Tibial nerve (tissue), 4 donors: ENCODE measurements around the gene ROBO2. TPM values are rescaled to one million over a fixed set of nuclear protein-coding genes. Genes with fewer than 3 reads are reported as not detected.

Experiments
- DNase-seq, 2 donors: peaks; one replicate each; pipeline ENCODE4 v3.0.0-alpha.2; 2019; ENCODE audit warnings: low spot score in 2 of 2
- H3K27ac ChIP-seq, 4 donors: fragments of 200-600 bp; sonication (generic) in 3 of 4; one replicate each; pipeline ENCODE4 v1.5.1; 2017 to 2019; ENCODE audit warnings: mild to moderate bottlenecking in 1 of 4
- H3K27me3 ChIP-seq, 2 donors: fragments of 200-600 bp; sonication (generic) in 1 of 2; one replicate each; pipeline versions ENCODE4 v1.5.1 to v1.6.0; 2017 to 2019
- H3K36me3 ChIP-seq, 3 donors: fragments of 200-600 bp; sonication (generic); one replicate each; pipeline ENCODE4 v1.5.1; 2018 to 2019
- H3K4me1 ChIP-seq, 4 donors: fragments of 200-600 bp; sonication (generic) in 3 of 4; one replicate each; pipeline ENCODE4 v1.5.1; 2017 to 2019
- H3K4me3 ChIP-seq, 4 donors: fragments of 200-600 bp; sonication (generic) in 3 of 4; one replicate each; pipeline ENCODE4 v1.5.1; 2017 to 2019; ENCODE audit warnings: mild to moderate bottlenecking in 1 of 4, moderate library complexity in 1 of 4
- H3K9me3 ChIP-seq, 4 donors: fragments of 200-600 bp; sonication (generic) in 3 of 4; one replicate each; pipeline ENCODE4 v1.5.1; 2017 to 2019
- EP300 ChIP-seq, 2 donors: sonication (generic); formaldehyde crosslinking; IDR thresholded peaks; one replicate each; pipeline ENCODE4 v1.6.1; 2017; ENCODE audit warnings: antibody characterized with exemption in 2 of 2, mild to moderate bottlenecking in 1 of 2
- POLR2A ChIP-seq, 2 donors: fragments of 450-650 bp; IDR thresholded peaks; one replicate each; pipeline ENCODE4 v1.6.1; 2017; ENCODE audit warnings: antibody characterized with exemption in 2 of 2, mild to moderate bottlenecking in 2 of 2, moderate library complexity in 2 of 2
- WGBS, 2 donors: methylation state at CpG; one replicate each; pipeline ENCODE4 v1.1.5; 2018; 5-methylcytosine and 5-hydroxymethylcytosine counted together
- total RNA-seq, 4 donors: library from RNA; depleted of rRNA; stranded (reverse); fragments of >200 nt; gene quantifications; one replicate each; pipeline ENCODE4 v1.1.0, GENCODE V29; 2016
- TF ChIP-seq, protein P1 (sequence below), 5 experiments: fragments of 200-600 bp in 3 of 5; fragments of 450-650 bp in 2 of 5; sonication (generic) in 3 of 5; IDR thresholded peaks; one replicate each; pipeline ENCODE4 v1.5.1; 2016 to 2019; ENCODE audit warnings: antibody characterized with exemption in 5 of 5, mild to moderate bottlenecking in 3 of 5, moderate library complexity in 2 of 5

The ROBO2 gene
- total RNA-seq, 4 donors from 2014 or later, result 0.30 to 4.4 (median 1.9) TPM

DNA sequence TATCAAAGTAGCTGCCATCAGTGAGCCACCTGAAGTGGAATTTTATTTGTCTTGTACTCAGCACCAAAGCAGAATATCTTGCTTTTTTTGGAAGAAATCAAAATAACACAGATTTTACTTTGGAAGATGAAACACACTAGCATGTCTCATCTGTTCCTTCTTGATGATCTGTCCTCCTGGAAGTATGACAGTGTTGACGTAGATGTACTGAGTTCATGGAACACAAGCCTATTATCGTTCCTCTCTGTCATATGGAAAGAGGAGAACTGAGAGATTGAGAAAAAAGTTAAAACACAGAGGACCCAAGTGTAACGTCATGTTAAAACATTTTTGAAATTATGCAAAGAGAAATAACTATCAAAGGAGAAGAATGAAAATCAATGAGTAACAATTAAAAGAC is 340.2 kb downstream of the ROBO2 start:
- H3K27me3 ChIP-seq, result no peaks in the 10 kb centered on the region
- no peak for DNase-seq
- no peaks in the 10 kb centered on the region for H3K36me3 ChIP-seq
- no peaks in the 10 kb centered on the region for H3K9me3 ChIP-seq
- TF ChIP-seq, protein P1, sequence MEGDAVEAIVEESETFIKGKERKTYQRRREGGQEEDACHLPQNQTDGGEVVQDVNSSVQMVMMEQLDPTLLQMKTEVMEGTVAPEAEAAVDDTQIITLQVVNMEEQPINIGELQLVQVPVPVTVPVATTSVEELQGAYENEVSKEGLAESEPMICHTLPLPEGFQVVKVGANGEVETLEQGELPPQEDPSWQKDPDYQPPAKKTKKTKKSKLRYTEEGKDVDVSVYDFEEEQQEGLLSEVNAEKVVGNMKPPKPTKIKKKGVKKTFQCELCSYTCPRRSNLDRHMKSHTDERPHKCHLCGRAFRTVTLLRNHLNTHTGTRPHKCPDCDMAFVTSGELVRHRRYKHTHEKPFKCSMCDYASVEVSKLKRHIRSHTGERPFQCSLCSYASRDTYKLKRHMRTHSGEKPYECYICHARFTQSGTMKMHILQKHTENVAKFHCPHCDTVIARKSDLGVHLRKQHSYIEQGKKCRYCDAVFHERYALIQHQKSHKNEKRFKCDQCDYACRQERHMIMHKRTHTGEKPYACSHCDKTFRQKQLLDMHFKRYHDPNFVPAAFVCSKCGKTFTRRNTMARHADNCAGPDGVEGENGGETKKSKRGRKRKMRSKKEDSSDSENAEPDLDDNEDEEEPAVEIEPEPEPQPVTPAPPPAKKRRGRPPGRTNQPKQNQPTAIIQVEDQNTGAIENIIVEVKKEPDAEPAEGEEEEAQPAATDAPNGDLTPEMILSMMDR (IDR thresholded peaks at IDR 0.05), result no peak
- TF ChIP-seq POLR2A (IDR thresholded peaks at IDR 0.05) (no peak), EP300 (IDR thresholded peaks at IDR 0.05) (no peak)
- no peak overlapping the region for H3K27ac ChIP-seq
- H3K4me1 ChIP-seq, result no peaks in the 10 kb centered on the region
- 73 to 81% methylated on average over 3 of the region's 3 CpGs for WGBS, 2 donors
- H3K4me3 ChIP-seq, result no peak overlapping the region

DNA sequence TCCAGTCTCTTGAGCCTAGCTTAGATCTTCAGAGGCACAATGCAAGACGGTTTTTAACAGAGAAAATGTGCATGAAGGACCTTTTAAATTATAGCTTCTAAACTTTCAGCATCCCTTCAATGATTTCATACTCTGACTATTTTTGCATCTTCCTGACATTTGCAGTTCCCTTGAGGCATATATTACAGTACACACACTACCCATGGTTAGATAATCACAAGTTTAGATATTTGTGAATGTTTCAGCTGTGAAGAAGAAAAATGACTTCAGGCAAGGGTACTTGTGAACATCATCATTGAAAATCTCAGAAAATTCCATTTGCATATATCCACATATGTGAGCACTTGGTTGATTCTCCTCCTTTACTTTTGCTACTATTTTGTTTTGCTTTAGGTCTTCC is 341.5 kb downstream of the ROBO2 start:
- Histone ChIP-seq H3K4me1 (no peaks in the 10 kb centered on the region), H3K9me3 (no peaks in the 10 kb centered on the region), H3K4me3 (no peak overlapping the region), H3K36me3 (no peaks in the 10 kb centered on the region), H3K27ac (no peak overlapping the region), H3K27me3 (no peaks in the 10 kb centered on the region)
- TF ChIP-seq EP300 (IDR thresholded peaks at IDR 0.05) (no peak), POLR2A (IDR thresholded peaks at IDR 0.05) (no peak)
- TF ChIP-seq, protein P1 (IDR thresholded peaks at IDR 0.05), result no peak
- DNase-seq, result no peak
- 13 to 18% methylated on average over 1 of the region's 1 CpG for WGBS, 2 donors

DNA sequence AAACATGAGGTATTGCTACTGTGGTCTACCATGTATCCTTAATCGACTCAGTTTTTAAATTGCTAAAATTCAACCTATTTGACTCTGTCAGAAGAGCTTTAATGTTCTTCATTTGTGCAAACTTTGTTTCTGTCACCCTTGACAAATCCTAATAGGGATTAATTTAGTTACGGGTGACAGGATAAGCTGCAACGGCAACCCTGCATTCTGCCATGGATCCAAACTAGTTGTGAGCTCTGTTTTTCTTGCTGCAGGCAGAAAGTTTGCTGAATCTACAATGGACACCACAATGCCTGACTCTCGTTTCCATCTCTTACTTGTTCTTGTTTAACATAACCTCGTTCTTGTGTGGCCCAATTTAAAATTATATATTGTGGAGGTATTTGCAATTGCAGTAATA is 352.3 kb downstream of the ROBO2 start:
- Histone ChIP-seq H3K4me3 (no peak overlapping the region), H3K27me3 (no peaks in the 10 kb centered on the region), H3K27ac (no peak overlapping the region), H3K36me3 (no peaks in the 10 kb centered on the region), H3K4me1 (no peaks in the 10 kb centered on the region), H3K9me3 (no peaks in the 10 kb centered on the region)
- TF ChIP-seq POLR2A (IDR thresholded peaks at IDR 0.05) (no peak), EP300 (IDR thresholded peaks at IDR 0.05) (no peak)
- TF ChIP-seq, protein P1 (IDR thresholded peaks at IDR 0.05), result no peak
- WGBS, 2 donors, result 63 to 67% methylated on average over 5 of the region's 5 CpGs
- no peak for DNase-seq

DNA sequence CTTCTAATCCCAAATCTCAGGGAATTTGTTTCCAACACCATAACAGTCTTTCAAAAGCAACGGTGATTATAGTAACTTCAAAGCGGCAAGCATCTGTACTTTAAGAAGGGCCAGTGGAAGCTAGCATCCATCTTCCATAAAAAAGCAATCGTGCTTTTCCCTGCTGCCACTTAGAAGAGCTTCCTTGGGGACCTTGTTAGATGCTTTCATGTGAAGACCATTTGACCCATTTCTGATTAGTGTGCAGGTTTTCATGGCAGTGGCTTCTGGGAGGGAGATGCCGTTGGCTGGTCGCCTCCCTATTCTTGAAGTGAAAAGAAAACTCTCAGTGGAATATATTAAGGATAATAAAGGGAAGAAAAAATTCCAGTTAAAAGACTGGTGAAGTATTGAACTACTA is 354.1 kb downstream of the ROBO2 start:
- Histone ChIP-seq H3K27me3 (no peaks in the 10 kb centered on the region), H3K4me1 (no peaks in the 10 kb centered on the region), H3K27ac (no peak overlapping the region), H3K9me3 (no peaks in the 10 kb centered on the region), H3K36me3 (no peaks in the 10 kb centered on the region), H3K4me3 (no peak overlapping the region)
- TF ChIP-seq POLR2A (IDR thresholded peaks at IDR 0.05) (no peak), EP300 (IDR thresholded peaks at IDR 0.05) (no peak)
- TF ChIP-seq, protein P1 (IDR thresholded peaks at IDR 0.05), result no peak
- WGBS, 2 donors, result 68 to 69% methylated on average over 5 of the region's 5 CpGs
- no peak for DNase-seq

DNA sequence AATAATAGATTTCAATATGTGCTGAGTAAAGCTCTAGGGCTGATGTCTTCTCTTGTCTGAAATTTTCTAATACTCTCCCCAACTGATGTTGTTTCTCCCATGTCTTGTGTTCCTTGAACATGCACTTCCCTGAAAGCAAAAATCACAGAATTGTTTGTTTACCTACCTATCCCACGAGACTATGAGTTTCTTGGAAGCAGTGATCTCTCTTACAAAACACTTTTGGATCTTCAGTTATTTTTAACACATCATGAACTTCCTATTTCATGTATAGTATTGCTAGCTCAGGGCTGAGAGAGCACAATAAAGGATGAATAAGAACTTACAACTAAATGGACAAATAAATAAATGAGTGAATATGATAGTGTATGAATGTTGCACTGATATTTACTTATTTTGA is 365.0 kb downstream of the ROBO2 start:
- TF ChIP-seq, protein P1 (IDR thresholded peaks at IDR 0.05), result no peak
- TF ChIP-seq EP300 (IDR thresholded peaks at IDR 0.05), result no peak
- TF ChIP-seq POLR2A (IDR thresholded peaks at IDR 0.05), result no peak
- Histone ChIP-seq H3K36me3 (no peaks in the 10 kb centered on the region), H3K27me3 (no peaks in the 10 kb centered on the region), H3K9me3 (no peaks in the 10 kb centered on the region), H3K4me3 (no peak overlapping the region), H3K4me1 (peaks cover 0 to 3% (median 0%) of the 10 kb centered on the region in 4 donors), H3K27ac (no peak overlapping the region)
- WGBS, 2 donors, result 32 to 38% methylated on average over 1 of the region's 1 CpG
- no peak for DNase-seq
